ENCODE measurements around the gene DVL1.

DVL1 gene

DNA sequence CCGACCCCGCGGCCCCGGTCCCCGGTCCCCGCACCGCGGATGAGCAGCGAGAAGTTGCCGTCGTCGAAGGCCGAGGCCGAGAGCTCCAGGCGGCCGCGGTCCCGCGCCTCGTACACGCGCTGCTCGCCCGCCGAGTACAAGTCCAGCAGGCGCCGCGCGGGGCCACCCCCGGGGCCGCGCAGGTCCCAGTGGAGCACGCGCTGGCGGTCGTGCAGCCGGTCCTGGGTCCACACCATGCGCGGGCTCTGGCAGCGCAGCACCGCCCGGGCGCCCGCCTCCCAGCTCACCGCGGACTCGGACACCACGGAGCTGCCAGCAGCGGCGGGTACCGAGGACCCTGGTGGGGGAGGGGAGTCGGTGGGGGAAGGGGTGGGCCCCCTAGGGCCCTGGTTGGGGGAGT, 6.2 kb upstream of the DVL1 start:
- no peak for DNase-seq

DNA sequence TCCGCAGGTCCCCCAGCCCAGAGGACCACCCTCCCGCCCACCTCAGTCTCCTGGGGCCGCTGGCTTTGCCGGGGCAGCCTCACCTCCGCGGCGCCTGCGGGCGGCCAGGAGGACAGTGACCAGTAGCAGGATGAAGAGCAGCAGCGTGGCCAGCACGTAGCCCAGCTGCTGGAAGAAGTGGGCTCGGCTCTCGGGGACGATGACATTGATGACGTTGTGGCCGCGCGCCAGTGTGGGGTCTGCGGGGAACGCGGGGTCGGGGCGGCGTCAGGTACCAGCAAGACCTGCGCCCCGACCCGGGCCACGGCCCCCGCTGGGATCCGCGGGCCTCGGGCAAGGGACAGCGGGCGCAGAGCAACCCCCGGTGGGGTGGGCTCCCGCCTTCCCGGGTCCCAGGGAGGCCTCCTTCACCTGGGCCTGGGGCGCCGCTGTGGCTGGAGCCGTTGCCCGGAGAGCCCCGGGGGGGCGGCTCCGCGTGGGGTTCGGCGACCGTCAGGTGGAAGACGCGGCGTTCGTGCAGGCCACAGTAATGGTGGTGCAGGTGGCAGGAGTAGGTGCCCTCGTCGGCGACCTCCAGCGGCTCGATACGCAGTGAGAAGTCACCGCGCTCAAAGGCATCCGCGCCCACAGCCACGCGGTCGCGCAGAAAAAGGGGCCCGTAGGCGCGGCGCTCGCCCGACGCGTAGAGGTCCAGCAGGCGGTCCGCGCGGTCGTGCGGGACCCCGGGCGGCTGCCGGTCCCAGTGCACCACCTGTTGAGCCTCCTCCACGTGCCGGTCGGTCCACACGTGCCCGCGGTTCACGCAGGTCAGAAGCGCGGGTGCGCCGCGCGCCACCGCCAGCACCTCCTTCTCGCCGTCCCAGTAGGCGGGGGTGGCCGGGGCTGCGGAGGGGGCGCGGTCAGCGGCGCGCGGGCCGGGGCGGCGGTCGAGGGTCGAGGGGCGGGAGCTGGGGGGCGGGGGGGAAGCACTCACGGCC, 5.3 kb upstream of the DVL1 start:
- DNase-seq: no peak

GRCh38 chr1:1353389-1354151, 4.4 kb upstream of the DVL1 start:
- no peak for DNase-seq

DNA sequence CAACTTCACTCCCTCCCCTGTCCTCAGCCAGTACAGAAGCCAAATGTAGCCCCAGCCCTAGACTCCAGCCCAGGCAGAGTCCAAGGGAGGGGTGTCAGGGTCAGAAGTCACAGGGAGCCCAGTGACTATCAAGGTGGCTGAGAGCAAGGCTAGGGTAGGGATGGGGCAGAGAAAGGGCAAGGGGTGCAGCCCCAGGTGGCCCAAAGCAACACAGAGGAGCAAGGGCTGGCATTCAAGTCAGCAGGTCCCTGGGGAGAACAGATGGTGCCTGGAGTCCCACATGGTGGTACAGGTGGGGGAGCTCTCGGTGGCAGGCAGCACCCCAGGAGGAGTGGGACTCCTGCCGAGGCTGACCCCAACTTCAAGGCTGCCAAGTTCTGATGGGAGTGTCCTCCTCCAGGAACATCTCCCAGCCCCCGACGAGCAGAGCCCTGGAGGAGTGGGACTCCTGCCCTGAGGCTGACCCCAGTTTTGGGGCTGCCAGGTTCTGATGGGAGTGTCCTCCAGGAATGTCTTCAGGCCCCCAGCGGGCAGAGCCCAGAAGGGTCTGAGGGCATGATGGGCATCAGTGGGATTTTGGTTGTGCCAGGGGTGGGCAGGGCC, 3.7 kb upstream of the DVL1 start:
- DNase-seq: no peak

DNA sequence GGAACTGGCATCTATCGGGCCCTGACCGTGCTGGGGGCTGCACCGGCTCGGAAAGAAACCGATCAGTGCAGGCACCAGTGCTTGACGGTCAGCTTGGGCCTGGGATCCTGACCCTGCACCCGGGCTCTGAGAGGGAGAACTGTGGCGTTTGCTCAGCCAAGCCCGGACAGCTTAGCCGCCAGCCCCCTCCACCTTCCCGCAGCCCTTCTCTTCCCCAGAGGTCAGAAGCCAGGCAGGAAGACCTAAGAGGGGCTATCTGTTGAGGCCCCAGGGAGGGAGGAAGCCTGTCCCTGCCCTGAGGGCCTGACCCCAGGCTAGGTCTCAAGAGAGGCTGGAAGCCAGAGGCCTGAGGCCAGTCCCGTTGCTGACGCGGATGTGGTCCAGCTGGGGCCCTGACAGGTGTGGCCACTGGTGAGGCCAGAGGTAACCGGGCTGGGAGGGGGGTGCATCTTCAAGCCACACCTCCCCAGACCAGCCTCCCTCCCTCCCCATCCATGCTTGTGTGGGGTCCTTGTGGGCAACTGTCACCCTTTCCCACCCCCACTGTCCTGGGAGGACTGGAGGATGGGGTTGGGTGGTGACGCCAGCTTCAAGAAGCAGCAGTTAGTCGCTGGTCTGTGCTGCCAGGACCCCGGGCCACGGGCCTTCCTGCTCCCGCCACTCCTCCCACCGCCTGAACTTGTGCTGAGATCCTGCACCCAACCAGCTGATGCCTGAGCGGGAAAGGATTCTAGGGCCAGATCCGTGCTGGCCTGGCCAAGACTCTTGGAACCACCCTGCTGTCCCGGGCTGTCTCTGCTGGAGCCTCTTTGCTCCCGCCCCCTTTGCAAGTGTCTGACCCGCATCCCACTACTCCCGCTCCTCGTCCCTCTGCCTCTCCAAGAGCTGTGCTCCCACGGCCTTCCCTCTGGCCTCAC, 2.6 kb upstream of the DVL1 start:
- no peak for DNase-seq

- DNase-seq: no peak
Observed at GRCh38 chr1:1348420-1349255, 580 bp downstream of the DVL1 start.

GRCh38 chr1:1347663-1348419, 1.4 kb downstream of the DVL1 start:
- DNase-seq: no peak

GRCh38 chr1:1347026-1347595, 2.1 kb downstream of the DVL1 start:
- no peak for DNase-seq

GRCh38 chr1:1346501-1346890, 2.7 kb downstream of the DVL1 start:
- no peak for DNase-seq

DNA sequence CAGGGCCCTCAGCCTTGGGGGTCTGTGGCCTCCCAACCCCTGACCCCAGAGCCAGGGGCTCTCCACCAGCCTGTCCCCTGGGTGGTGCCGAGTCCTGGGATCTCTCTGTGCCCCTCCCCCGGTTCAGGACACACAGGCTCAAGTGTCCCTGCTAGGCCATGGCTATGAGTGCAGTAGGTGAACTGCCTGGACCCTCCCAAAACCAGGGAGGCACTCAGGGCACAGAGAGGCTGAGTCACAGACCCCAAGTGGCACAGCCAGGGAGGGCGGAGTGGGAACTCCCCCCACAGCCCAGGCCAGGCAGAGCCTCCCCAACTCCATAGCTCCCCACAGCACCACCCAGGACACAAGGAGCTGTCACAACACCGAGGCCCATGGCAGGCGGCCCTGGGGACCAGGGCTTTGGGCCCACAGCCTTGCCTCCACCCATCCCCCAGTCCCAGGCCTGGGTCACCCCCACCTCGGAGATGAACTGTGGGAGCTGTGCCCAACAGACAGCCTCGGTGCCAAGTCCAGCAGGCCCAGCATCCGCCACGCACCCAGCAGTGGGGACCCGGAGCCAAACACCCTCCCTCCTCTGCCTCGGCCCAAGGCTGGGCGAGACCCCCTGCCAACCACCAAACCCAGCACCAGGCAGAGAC, 3.2 kb downstream of the DVL1 start:
- no peak for DNase-seq

- DNase-seq: no peak
Observed at GRCh38 chr1:1345384-1345783, 3.8 kb downstream of the DVL1 start.

GRCh38 chr1:1344655-1345361, 4.4 kb downstream of the DVL1 start:
- DNase-seq: no peak

DNA sequence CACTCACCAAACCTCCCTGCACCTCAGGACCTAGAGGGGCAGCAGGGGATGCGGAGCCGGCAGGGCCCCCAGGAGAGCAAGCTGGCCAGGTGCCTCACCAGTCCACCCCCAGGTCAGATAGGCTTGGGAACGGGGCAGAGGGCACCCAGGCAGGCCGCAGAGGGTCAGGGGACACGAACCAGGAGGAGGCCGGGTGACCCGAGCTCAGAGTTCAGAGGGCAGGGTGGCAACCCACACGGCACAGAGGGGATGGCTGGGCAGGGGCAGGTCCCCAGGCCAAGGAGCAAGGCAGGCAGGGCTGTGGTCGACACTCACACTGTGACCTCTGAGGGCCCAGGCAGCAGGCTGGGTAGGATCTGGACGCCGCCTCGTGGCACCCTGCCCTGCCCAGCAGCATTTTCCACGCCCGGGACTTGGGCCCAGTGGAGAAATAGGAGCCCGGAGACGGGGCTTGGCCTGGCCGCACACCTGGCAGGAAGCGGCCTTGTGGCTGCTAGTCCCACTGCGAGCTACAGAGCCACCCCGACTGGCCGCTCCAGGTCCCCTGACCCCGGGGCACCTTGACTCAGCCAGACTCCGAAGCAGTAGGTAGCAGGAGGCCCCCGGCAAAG, 5.3 kb downstream of the DVL1 start:
- no peak for DNase-seq

- DNase-seq: no peak
Observed at GRCh38 chr1:1342584-1343115, 6.6 kb downstream of the DVL1 start.

DNA sequence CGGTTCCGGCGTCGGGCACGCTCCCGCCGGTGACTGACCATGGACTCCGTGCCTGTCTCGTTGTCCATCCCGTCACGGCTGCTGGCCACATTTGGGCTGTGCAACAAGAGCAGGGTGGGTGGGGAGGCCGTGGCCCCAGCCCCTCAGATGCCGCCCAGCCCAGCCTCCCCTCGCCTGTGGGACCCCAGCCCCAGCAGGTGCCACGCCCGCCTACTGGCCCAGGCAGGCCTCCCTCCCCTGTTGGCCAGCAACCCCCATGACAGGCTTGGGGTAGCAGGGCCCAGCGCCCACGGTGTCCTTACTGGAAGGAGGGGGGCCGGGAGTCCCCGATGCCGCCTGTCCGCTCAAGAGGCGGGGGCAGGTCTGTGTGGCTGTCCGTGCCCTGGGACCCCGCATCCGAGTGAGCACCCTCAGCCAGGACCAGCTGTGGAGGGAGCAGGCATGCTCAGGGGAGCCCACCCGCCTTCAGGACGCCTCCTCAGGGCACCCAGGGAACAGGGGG, 7.1 kb downstream of the DVL1 start:
- no peak for DNase-seq

GRCh38 chr1:1341549-1342021, 7.6 kb downstream of the DVL1 start:
- no peak for DNase-seq

DNA sequence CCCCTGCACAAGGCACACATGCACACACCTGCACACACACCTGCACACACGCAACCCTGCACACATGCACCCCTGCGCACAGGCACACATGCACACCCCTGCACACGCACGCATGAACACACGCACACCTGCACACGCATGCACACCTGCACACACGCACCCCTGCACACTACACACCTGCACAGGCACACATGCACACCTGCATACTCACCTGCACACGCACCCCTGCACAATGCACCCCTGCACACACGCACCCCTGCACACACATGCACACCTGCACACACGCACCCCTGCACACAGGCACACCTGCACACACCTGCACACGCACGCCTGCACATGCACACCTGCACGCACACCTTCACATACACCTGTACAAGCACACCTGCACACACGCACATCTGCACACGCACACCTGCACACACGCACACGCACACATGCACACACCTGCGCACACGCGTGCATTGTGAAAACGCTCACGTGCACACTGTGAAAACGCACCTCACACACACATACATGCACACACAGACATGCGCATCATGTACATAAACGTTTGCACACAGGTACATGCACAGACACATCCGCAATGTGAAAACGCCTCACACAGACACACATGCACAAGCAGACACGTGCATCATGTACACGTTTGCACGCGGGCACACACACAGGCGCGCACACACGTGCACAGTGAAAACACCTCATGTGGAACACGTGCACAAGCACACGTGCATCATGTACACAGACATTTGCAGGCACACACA, 8.2 kb downstream of the DVL1 start:
- DNase-seq: no peak
